Measurements from ENCODE around the gene SLC22A4.

- TF ChIP-seq CTCF (IDR thresholded peaks at IDR 0.05; ENCODE audit: low read depth, low read length) (no peak), POLR2A (IDR thresholded peaks at IDR 0.05; ENCODE audit: extremely low read depth, insufficient read length) (no peak)
These were observed 11.2 kb downstream of the SLC22A4 start for GRCh38 chr5:132305420-132305819.

All from NB4 (cell line).